SK-N-MC (cell line): Measurements from ENCODE around the gene TCL1B.

Experiments used
- DNase-seq: peaks from one replicate; pipeline ENCODE4 v3.0.0-alpha.2; 2011; ENCODE audit warnings: low read depth, low spot score
- H3K27ac ChIP-seq: fragments of 200-600 bp; sonication (generic); 2 replicates; pipeline ENCODE4 v1.5.1; 2016; ENCODE audit warnings: mixed run types
- H3K36me3 ChIP-seq: fragments of 200-600 bp; sonication (generic); 2 replicates; pipeline ENCODE4 v1.6.1; 2017; ENCODE audit warnings: antibody characterized with exemption, low read length, mixed read lengths; ENCODE audit not compliant: insufficient read depth
- H3K4me3 ChIP-seq: fragments of 200-600 bp; sonication (generic); 2 replicates; pipeline ENCODE4 v1.5.1; 2016
- H3K9ac ChIP-seq: fragments of 200-600 bp; sonication (generic); 2 replicates; pipeline ENCODE4 v1.8.0; 2017; ENCODE audit warnings: mixed run types, mixed read lengths; ENCODE audit not compliant: insufficient read length
- H3K9me3 ChIP-seq: fragments of 200-600 bp; sonication (generic); 2 replicates; pipeline ENCODE4 v1.6.1; 2017; ENCODE audit warnings: low read depth, mild to moderate bottlenecking, antibody characterized with exemption, low read length, moderate library complexity, mixed read lengths
- EZH2 ChIP-seq: fragments of 200-600 bp; sonication (generic); IDR thresholded peaks from one replicate; pipeline ENCODE4 v1.6.1; 2017; ENCODE audit warnings: antibody characterized with exemption
- FOXP2 ChIP-seq: optimal IDR thresholded peaks from 2 replicates; pipeline ENCODE3; 2011; ENCODE audit warnings: mild to moderate bottlenecking, moderate library complexity; ENCODE audit not compliant: insufficient read depth; ENCODE audit errors: extremely low read length, control extremely low read depth
- POLR2AphosphoS5 ChIP-seq: IDR thresholded peaks from 2 replicates; pipeline ENCODE4 v1.6.1; 2012; ENCODE audit warnings: mild to moderate bottlenecking, low read depth, low read length, borderline replicate concordance

TCL1B gene

GRCh38 chr14:95692109-95692508 lies 5.9 kb downstream of the TCL1B start:
- no peak for DNase-seq
- no peaks in the 10 kb centered on the region for H3K9me3 ChIP-seq
- TF ChIP-seq FOXP2 (no peak), EZH2 (no peak), POLR2AphosphoS5 (no peak)
- H3K36me3 ChIP-seq: no peaks in the 10 kb centered on the region
- H3K27ac ChIP-seq: no peak overlapping the region
- no peak overlapping the region for H3K4me3 ChIP-seq
- H3K9ac ChIP-seq: no peak overlapping the region

DNA sequence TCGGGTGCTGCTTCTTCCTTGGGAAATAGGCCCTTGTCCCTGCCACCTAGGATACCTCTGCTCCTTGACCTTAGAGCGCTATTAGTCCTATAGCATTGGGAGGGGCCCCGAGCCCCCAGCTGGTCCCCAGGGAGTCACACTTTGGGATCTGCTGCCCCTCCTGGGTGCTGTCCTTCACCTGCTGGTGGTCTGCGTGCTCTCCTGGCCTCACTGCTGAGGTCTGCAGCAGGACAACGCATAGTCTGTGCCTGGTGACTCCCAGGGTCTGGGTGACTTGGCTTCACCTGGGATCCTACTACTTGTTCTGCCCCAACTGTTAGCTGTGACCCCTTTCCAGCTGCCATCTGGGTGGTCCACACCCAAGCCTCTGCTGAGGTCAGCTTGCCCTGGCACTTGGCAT lies 8.8 kb downstream of the TCL1B start:
- no peak overlapping the region for H3K27ac ChIP-seq
- H3K9me3 ChIP-seq: no peaks in the 10 kb centered on the region
- no peak overlapping the region for H3K9ac ChIP-seq
- TF ChIP-seq EZH2 (no peak), POLR2AphosphoS5 (no peak), FOXP2 (no peak)
- DNase-seq: no peak
- no peak overlapping the region for H3K4me3 ChIP-seq
- no peaks in the 10 kb centered on the region for H3K36me3 ChIP-seq

DNA sequence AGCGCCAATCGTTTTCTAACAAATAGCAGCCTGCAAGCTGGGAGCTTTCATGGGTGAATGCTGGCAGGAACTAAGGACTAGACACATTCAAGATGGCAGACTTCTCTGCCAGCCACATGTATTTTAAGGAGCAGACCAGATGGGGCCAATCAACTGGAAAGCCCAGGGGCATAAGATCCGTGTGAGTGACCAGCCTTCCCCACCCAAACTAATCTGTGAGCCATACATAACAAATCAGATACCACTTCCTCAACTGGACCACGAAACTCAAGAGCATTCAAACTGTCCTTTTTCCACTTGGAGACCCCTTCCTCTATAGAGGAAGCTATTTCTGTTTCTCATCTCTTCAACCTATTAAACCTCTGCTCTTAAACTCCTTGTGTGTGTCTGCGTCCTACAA lies 9.7 kb downstream of the TCL1B start:
- TF ChIP-seq EZH2: no peak
- TF ChIP-seq POLR2AphosphoS5: no peak
- TF ChIP-seq FOXP2: no peak

DNA sequence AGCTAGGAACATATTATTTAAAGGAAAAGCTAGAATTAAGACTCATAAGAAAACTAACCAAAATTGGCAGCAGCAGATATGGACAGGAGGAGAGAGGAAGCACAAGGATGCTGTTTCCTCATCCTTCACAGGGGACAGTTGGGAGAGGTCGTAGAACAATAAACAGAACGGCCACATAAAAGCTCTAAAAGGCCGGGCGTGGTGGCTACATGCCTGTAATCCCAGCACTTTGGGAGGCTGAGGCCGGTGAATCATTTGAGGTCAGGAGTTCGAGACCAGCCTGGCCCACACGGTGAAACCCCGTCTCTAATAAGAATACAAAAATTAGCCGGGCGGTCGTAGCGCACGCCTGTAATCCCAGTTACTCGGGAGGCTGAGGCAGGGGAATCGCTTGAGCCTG lies 10.5 kb downstream of the TCL1B start:
- Histone ChIP-seq H3K9me3 (no peaks in the 10 kb centered on the region), H3K9ac (no peak overlapping the region)
- TF ChIP-seq POLR2AphosphoS5 (no peak), EZH2 (no peak), FOXP2 (no peak)

More for the DNA sequence above, 9.7 kb downstream of the TCL1B start:
- H3K9ac ChIP-seq: no peak overlapping the region
- no peak overlapping the region for H3K4me3 ChIP-seq
- H3K9me3 ChIP-seq: no peaks in the 10 kb centered on the region
- no peaks in the 10 kb centered on the region for H3K36me3 ChIP-seq
- no peak for DNase-seq
- no peak overlapping the region for H3K27ac ChIP-seq

GRCh38 chr14:95697764-95698163 lies 11.5 kb downstream of the TCL1B start:
- TF ChIP-seq POLR2AphosphoS5: no peak
- no peak for TF ChIP-seq FOXP2
- TF ChIP-seq EZH2: no peak
- Histone ChIP-seq H3K36me3 (no peaks in the 10 kb centered on the region), H3K4me3 (no peak overlapping the region), H3K27ac (no peak overlapping the region), H3K9me3 (no peaks in the 10 kb centered on the region), H3K9ac (no peak overlapping the region)
- DNase-seq: no peak

More for the DNA sequence above, 10.5 kb downstream of the TCL1B start:
- H3K27ac ChIP-seq: no peak overlapping the region
- H3K36me3 ChIP-seq: no peaks in the 10 kb centered on the region
- no peak overlapping the region for H3K4me3 ChIP-seq
- DNase-seq: no peak

DNA sequence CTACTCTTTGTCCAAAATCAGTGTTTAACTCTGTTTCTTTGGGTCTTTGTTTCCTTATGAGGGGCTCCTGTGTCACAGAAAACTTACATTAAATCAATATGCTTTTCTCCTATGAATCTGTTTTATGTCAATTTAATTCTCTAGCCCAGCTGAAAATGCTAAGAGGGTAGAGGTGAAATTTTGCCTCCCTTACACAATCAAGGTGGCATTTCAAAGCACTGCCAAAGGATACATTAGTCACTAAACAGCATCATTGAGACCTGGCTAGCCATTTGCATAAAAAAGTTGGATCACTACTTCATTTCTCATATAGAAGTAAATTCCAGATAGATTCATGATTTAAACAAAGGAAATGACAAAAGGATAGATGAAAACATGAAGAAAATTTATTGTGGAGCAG lies 12.1 kb downstream of the TCL1B start:
- no peak for TF ChIP-seq FOXP2
- no peak for TF ChIP-seq POLR2AphosphoS5
- TF ChIP-seq EZH2: no peak
- no peaks in the 10 kb centered on the region for H3K9me3 ChIP-seq
- DNase-seq: no peak
- H3K36me3 ChIP-seq: no peaks in the 10 kb centered on the region
- H3K27ac ChIP-seq: no peak overlapping the region
- no peak overlapping the region for H3K9ac ChIP-seq
- H3K4me3 ChIP-seq: no peak overlapping the region

- Histone ChIP-seq H3K36me3 (no peaks in the 10 kb centered on the region), H3K27ac (no peak overlapping the region), H3K9me3 (no peaks in the 10 kb centered on the region), H3K4me3 (no peak overlapping the region), H3K9ac (no peak overlapping the region)
- DNase-seq: no peak
- no peak for TF ChIP-seq POLR2AphosphoS5
- no peak for TF ChIP-seq FOXP2
- no peak for TF ChIP-seq EZH2
Measured at GRCh38 chr14:95699412-95699811, 13.2 kb downstream of the TCL1B start.

- Histone ChIP-seq H3K9ac (no peak overlapping the region), H3K36me3 (no peaks in the 10 kb centered on the region), H3K4me3 (no peak overlapping the region), H3K27ac (no peak overlapping the region), H3K9me3 (no peaks in the 10 kb centered on the region)
- no peak for TF ChIP-seq FOXP2
- TF ChIP-seq EZH2: no peak
- no peak for TF ChIP-seq POLR2AphosphoS5
- DNase-seq: no peak
Measured at GRCh38 chr14:95700221-95700976, 14.2 kb downstream of the TCL1B start.

DNA sequence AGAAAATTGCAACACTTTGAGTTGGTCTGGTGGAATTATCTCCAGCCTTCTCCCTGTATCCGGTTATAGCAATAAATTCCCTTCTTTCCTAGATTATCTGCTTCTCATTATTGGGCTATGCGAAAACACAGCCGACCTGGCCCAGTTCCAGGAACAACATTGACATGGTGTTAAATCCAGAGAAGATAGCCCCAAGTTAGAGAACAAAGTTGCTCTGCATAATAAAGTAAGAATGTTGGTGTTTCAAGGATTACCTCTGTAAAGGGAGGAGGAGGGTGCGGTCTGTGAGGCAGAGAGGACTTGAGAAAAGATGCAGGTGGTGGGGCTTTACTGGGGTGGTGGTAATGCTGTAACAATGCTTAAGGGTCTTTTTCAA lies 15.6 kb downstream of the TCL1B start:
- H3K36me3 ChIP-seq: no peaks in the 10 kb centered on the region
- no peak for DNase-seq
- H3K27ac ChIP-seq: no peak overlapping the region
- H3K9ac ChIP-seq: no peak overlapping the region
- TF ChIP-seq FOXP2: no peak
- TF ChIP-seq EZH2: no peak
- TF ChIP-seq POLR2AphosphoS5: no peak
- no peaks in the 10 kb centered on the region for H3K9me3 ChIP-seq
- H3K4me3 ChIP-seq: no peak overlapping the region
